NB4 (cell line): ENCODE data around the gene PNKP.

Source experiments
- CTCF ChIP-seq: IDR thresholded peaks from one replicate; pipeline ENCODE4 v1.5.1; 2012; ENCODE audit warnings: low read depth, low read length
- POLR2A ChIP-seq: IDR thresholded peaks from 2 replicates; pipeline ENCODE4 v1.6.1; 2011; ENCODE audit warnings: mild to moderate bottlenecking; ENCODE audit not compliant: insufficient read length; ENCODE audit errors: extremely low read depth
- TF ChIP-seq, protein P1 (sequence below): IDR thresholded peaks from 2 replicates; pipeline ENCODE4 v1.6.1; 2011; ENCODE audit warnings: low read depth, low read length

GRCh38 chr19:49837009-49837310, 30.4 kb downstream of the PNKP start:
- no peak for TF ChIP-seq CTCF
- no peak for TF ChIP-seq POLR2A
- TF ChIP-seq, protein P1, sequence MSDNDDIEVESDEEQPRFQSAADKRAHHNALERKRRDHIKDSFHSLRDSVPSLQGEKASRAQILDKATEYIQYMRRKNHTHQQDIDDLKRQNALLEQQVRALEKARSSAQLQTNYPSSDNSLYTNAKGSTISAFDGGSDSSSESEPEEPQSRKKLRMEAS, result no peak
